Measurements from ENCODE around the gene MRPL16.
"Not testable (repeated sequence)": the region's sequence is repeated elsewhere in the genome, so short reads cannot be mapped to it uniquely, and the experiment has no call there.

Gene MRPL16

DNA sequence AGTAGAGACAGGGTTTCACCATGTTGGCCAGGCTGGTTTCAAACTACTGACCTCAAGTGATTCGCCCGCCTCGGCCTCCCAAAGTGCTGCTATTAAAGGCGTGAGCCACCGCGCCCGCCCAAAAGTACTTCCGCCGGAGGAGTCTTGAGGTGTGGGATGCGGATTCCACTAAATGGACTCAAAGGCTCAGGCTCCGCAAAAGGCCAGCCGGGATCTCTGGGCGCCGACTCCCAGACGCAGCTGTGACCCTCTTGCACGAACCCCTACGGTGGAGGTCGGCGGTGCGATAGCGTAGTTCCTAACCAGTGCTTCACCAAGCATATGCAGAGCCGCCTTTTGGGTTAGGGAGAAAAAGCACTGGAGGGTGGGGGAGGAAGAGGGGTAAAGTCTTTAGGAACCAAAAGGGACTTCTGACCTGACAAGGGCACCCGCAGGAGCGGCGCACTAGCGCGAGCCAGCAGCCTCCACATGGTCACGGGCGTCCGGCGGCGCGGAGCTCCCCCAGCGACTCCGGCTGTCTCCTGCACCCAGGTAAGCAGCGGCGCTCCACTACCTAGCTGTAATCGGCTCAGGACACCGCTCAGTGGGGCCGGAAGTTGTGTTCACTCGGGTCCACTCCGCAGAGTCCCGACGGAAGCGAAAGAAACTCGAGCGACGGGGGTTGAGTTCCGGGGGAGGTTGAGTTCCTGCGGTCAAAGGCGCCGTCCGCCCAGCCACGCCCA, at the start of gene MRPL16:
Gene MRPL16, minus strand, starts transcription at position 590 of the 722 bp plus-strand sequence. Its CDS starts 120 bp downstream, at position 470.
- H3K27ac ChIP-seq, result peak within 1 kb of the TSS; percentile 77
- TF ChIP-seq, protein P1, sequence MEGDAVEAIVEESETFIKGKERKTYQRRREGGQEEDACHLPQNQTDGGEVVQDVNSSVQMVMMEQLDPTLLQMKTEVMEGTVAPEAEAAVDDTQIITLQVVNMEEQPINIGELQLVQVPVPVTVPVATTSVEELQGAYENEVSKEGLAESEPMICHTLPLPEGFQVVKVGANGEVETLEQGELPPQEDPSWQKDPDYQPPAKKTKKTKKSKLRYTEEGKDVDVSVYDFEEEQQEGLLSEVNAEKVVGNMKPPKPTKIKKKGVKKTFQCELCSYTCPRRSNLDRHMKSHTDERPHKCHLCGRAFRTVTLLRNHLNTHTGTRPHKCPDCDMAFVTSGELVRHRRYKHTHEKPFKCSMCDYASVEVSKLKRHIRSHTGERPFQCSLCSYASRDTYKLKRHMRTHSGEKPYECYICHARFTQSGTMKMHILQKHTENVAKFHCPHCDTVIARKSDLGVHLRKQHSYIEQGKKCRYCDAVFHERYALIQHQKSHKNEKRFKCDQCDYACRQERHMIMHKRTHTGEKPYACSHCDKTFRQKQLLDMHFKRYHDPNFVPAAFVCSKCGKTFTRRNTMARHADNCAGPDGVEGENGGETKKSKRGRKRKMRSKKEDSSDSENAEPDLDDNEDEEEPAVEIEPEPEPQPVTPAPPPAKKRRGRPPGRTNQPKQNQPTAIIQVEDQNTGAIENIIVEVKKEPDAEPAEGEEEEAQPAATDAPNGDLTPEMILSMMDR (conservative IDR thresholded peaks at IDR 0.05), result peak; percentile 47
- no peak for TF ChIP-seq ZFX (IDR thresholded peaks at IDR 0.05)

DNA sequence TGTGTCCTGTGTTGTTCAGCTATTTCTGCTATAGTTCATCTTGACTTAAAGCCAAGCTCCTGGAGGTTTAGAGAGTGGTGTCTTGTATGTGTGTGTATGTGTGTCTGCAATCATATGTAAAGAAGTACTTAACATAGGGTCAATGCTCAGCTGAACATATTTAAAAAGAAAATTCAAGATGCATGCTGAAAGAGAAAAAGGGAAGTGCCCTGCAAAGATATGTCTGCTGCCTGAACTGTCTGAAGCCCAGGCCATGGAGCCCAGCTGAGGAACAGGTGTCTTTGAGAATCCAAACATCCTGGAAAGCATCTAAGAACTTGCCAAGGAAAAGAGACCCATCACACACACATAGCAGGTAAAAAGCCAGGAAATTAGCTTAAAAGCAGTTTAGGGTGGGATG, 49.1 kb upstream of the MRPL16 start:
- no peak overlapping the region for H3K27ac ChIP-seq
- TF ChIP-seq, protein P1 (conservative IDR thresholded peaks at IDR 0.05), result no peak
- no peak for TF ChIP-seq ZFX (IDR thresholded peaks at IDR 0.05)

DNA sequence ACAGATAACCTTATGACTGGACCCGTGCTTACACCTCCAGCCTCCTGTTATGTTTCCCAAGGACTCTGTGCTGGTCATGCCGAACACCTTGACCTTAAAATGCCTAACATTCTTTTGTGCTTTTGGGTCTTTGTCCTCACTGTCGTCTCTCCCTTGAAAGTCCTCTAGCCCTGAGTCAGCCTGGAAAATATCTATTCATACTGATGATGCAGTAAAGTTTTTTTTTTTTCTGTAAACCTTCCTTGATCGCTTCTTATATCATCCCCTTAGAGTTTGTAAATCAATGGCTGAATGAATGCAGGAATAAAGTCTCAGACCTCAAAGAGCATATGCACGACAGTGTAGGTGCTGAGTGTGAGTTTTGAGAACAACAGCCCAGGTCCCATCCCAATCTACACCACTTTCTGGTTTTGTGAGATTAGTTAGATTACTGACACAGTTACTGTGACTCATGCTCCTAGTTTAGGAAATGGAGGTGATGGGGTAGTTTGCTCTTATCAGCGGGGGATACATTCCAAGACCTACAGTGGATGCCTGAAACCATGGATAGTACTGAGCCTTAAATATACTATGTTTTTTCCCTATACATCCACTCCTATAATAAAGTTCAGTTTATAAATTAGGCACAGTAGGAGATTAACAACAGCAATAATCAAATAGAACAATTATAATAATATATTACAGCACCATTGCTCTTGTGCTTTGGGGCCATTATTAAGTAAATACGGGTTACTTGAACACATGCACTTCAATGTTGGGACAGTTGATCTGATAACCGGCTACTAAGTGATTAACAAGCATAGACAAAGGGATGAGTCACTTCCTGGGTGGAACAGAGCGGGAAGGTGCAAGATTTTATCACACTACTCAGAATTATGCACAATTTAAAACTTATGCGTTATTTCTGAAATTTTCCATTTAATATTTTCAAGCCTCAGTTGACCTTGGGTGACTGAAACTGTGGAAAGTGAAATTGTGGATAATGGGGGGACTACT, 47.2 kb upstream of the MRPL16 start:
- H3K27ac ChIP-seq, result no peak overlapping the region
- TF ChIP-seq ZFX (IDR thresholded peaks at IDR 0.05), result no peak
- TF ChIP-seq, protein P1 (conservative IDR thresholded peaks at IDR 0.05), result no peak

DNA sequence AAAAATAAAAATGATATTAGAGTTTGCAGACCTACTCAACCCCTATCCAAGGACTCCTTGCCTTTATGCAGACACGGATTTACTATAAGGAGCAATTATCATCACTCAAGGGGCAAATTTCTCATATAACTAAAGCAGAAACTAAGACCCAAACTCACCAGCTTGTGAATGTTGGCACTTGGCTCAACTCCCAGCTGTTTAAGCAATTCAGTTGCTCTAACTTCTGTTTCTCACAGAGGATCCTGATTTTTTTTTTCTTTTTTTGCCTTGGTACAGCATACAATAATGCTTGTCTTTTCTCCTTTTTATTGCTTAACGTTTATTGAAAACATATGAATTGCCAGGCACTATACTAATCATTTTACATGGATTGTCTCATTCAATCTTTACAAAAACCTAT, 44.3 kb upstream of the MRPL16 start:
- no peak for TF ChIP-seq ZFX (IDR thresholded peaks at IDR 0.05)
- TF ChIP-seq, protein P1 (conservative IDR thresholded peaks at IDR 0.05), result no peak
- no peak overlapping the region for H3K27ac ChIP-seq

DNA sequence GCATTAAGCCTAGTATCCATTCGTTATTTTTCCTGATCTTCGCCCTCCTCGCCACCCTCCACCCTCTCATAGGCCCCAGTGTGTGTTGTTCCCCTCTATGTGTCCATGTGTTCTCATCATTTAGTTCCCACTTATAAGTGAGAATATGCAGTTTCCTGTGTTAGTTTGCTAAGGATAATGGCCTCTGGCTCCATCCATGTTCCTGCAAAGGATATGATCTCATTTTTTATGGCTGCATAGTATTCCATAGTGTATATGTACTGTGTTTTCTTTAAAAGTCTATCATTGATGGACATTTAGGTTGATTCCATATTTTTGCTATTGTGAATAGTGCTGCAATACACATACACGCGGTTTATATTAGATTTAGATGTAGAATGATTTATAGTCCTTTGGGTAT, 40.8 kb upstream of the MRPL16 start:
- not testable (repeated sequence) for H3K27ac ChIP-seq

DNA sequence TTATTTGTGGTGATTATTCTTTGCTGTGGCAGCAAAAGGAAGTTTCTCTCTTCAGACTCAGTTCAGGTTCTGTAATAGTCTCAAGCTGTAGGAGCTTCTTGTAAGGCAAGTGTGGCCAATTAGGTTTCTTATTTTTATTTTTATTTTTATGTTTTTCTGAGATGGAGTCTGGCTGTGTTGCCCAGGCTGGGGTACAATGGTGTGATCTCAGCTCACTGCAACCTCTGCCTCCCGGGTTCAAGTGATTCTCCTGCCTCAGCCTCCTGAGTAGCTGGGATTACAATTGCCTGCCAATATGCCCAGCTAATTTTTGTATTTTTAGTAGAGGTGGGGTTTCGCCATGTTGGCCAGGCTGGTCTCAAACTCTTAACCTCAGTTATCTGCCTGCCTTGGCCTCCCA, 39.0 kb upstream of the MRPL16 start:
- not testable (repeated sequence) for H3K27ac ChIP-seq

DNA sequence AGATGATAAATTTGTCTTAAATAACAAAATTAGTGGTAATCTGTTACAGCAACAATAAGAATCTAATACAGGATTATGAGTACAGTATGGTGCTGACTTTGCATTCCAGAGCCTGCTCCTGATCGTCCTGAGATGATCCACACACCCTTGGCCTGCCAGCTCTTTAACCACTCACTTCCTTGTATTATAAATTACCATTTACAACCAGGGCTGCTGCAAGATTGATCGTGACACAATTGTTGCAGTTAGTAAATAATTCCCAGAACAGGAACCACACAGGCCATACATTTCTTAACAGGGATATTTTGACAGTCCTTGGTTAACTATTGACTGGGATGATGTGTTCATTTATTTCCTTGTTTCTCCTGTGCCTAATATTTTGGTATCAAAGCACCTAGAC, 38.6 kb upstream of the MRPL16 start:
- no peak for TF ChIP-seq ZFX (IDR thresholded peaks at IDR 0.05)
- TF ChIP-seq, protein P1 (conservative IDR thresholded peaks at IDR 0.05), result no peak
- no peak overlapping the region for H3K27ac ChIP-seq

DNA sequence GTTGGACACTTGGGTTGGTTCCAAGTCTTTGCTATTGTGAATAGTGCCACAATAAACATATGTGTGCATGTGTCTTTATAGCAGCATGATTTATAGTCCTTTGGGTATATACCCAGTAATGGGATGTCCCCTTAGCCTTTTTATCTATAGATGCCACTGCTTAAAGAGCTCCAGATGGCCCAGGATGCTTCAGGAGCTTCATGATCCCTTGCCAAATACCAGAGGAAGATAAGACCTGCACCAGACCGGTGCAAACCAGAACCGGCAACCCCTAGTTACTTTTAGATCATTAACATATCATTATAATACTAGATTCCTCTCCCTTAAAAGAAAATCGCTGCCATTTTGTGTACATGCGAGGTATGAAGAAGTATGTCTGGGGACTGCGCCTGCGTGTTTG, 37.9 kb upstream of the MRPL16 start:
- not testable (repeated sequence) for H3K27ac ChIP-seq
